HG03103 (cell line): ENCODE data around the gene AKIRIN2.
"Not testable (repeated sequence)": the region's sequence is repeated elsewhere in the genome, so short reads cannot be mapped to it uniquely, and the experiment has no call there.

Experiments
- ATAC-seq: cut with Tn5 transposase; IDR thresholded peaks from one replicate; pipeline ENCODE4 v1.9.1; 2021; ENCODE audit warnings: low read depth; ENCODE audit not compliant: unreplicated experiment

The AKIRIN2 gene

GRCh38 chr6:87718662-87719433 is 16.8 kb upstream of the AKIRIN2 start:
- no peak for ATAC-seq

- ATAC-seq = no peak
Measured at GRCh38 chr6:87716928-87717614, 15.0 kb upstream of the AKIRIN2 start.

GRCh38 chr6:87714093-87714842 is 12.2 kb upstream of the AKIRIN2 start:
- ATAC-seq = no peak

- not testable (repeated sequence) for ATAC-seq
Measured at GRCh38 chr6:87712713-87713112, 10.7 kb upstream of the AKIRIN2 start.

- no peak for ATAC-seq
Measured at GRCh38 chr6:87710090-87710489, 8.1 kb upstream of the AKIRIN2 start.

- ATAC-seq = not testable (repeated sequence)
Measured at GRCh38 chr6:87708581-87709427, 6.8 kb upstream of the AKIRIN2 start.

- ATAC-seq = no peak
Measured at GRCh38 chr6:87706187-87706966, 4.3 kb upstream of the AKIRIN2 start.

- ATAC-seq = peak; percentile 44
Measured at GRCh38 chr6:87705070-87705691, 3.1 kb upstream of the AKIRIN2 start.

GRCh38 chr6:87703039-87703438 is 1.0 kb upstream of the AKIRIN2 start:
- not testable (repeated sequence) for ATAC-seq

- ATAC-seq = peak; percentile 18
Measured at GRCh38 chr6:87702589-87702945, 534 bp upstream of the AKIRIN2 start.

GRCh38 chr6:87701344-87701675 is 723 bp downstream of the AKIRIN2 start:
- ATAC-seq = no peak

- ATAC-seq = no peak
Measured at GRCh38 chr6:87700397-87701343, 1.4 kb downstream of the AKIRIN2 start.

GRCh38 chr6:87699576-87699975 is 2.5 kb downstream of the AKIRIN2 start:
- ATAC-seq = no peak

GRCh38 chr6:87698547-87699006 is 3.5 kb downstream of the AKIRIN2 start:
- no peak for ATAC-seq

GRCh38 chr6:87697581-87698546 is 4.2 kb downstream of the AKIRIN2 start:
- no peak for ATAC-seq

GRCh38 chr6:87696817-87697216 is 5.2 kb downstream of the AKIRIN2 start:
- ATAC-seq = not testable (repeated sequence)

- no peak for ATAC-seq
Measured at GRCh38 chr6:87692086-87692485, 9.9 kb downstream of the AKIRIN2 start.
